Measurements from ENCODE around the gene PRRC2A. TPM values are rescaled to one million over a fixed set of nuclear protein-coding genes. Genes with fewer than 3 reads are reported as not detected.

Gene PRRC2A
- polyA plus RNA-seq, 1 donor from 2014 or later: 39.9 TPM

DNA sequence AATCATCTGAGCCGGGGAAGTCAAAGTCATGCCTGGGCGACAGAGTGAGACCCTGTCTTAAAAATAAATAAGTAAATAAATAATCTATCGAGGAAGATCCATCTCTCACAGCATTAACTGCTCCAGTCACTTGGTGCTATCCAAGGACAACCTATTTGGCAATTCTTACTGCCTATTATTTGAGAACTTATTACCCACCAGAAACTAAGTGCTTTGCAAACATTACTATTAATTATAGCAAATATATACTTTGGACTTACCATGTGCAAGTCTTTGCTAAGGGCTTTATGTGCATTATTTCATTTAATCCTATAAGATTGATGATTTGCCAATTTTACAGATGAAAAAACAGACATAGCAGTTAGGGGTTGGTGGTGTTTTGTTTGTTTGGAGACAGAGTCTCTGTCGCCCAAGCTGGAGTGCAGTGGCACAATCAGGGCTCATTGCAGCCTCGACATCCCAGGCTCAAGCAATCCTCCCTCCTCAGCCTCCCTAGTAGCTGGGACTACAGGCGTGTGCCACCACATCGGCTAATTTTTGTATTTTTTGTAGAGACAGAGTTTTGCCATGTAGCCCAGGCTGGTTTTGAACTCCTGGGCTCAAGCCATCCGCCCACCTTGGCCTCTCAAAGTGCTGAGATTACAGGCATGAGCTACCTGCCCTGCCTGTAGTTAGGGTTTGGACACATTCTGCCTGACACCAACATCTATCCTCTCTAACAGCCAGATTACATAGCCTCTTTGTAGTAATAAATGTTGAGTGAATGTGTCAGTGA is 34.2 kb downstream of the PRRC2A start:
- no peaks in the 10 kb centered on the region for H4K20me1 ChIP-seq (ENCODE audit: insufficient read depth)
- peaks cover 3% of the 10 kb centered on the region for H3F3A ChIP-seq (ENCODE audit: insufficient read depth, low read length, poor library complexity, severe bottlenecking)
- H3K9me2 ChIP-seq (ENCODE audit: insufficient read depth, low read length): no peaks in the 10 kb centered on the region
- no peaks in the 10 kb centered on the region for H3K27me3 ChIP-seq (ENCODE audit: insufficient read depth, low read depth, low read length)
- peaks cover 26% of the 10 kb centered on the region for H3K79me2 ChIP-seq (replicated peaks; ENCODE audit: insufficient read depth, low read length)
- H3K36me3 ChIP-seq (ENCODE audit: insufficient read depth, low read length): no peaks in the 10 kb centered on the region
- H3K4me3 ChIP-seq (ENCODE audit: low read length): no peak overlapping the region
- no peak overlapping the region for H3K9ac ChIP-seq (ENCODE audit: low read length)
- H3K4me2 ChIP-seq (ENCODE audit: low read length): no peak overlapping the region
- TF ChIP-seq REST (IDR thresholded peaks at IDR 0.05; ENCODE audit: borderline replicate concordance) (no peak), EP300 (conservative IDR thresholded peaks at IDR 0.05; ENCODE audit: poor library complexity, severe bottlenecking) (no peak), MXI1 (conservative IDR thresholded peaks at IDR 0.05; ENCODE audit: poor library complexity, severe bottlenecking) (no peak), SMC3 (conservative IDR thresholded peaks at IDR 0.05; ENCODE audit: poor library complexity) (no peak), POLR2AphosphoS5 (IDR thresholded peaks at IDR 0.05) (no peak), TAF1 (IDR thresholded peaks at IDR 0.05; ENCODE audit: low read depth) (no peak), RAD21 (conservative IDR thresholded peaks at IDR 0.05) (no peak), EZH2 (IDR thresholded peaks at IDR 0.05; ENCODE audit: borderline replicate concordance, insufficient read depth, low read length, poor library complexity, severe bottlenecking) (no peak), CTCF (IDR thresholded peaks at IDR 0.05; ENCODE audit: poor library complexity, severe bottlenecking) (no peak)
- no peaks in the 10 kb centered on the region for H3K9me3 ChIP-seq (ENCODE audit: low read length)
- H2AFZ ChIP-seq (ENCODE audit: low read depth, low read length): no peak overlapping the region
- no peak overlapping the region for H3K27ac ChIP-seq (ENCODE audit: low read length)

GRCh38 chr6:31655349-31656237 is 35.1 kb downstream of the PRRC2A start, which contains the start of gene APOM:
APOM (plus strand) TSS chr6:31655894; CDS start chr6:31655967, 73 bp downstream.
- no peak within 1 kb of the TSS for H3K4me2 ChIP-seq (ENCODE audit: low read length)
- no peaks in the 10 kb centered on the region for H4K20me1 ChIP-seq (ENCODE audit: insufficient read depth)
- TF ChIP-seq CTCF (IDR thresholded peaks at IDR 0.05; ENCODE audit: poor library complexity, severe bottlenecking): no peak
- TF ChIP-seq REST (IDR thresholded peaks at IDR 0.05; ENCODE audit: borderline replicate concordance): no peak
- TF ChIP-seq TAF1 (IDR thresholded peaks at IDR 0.05; ENCODE audit: low read depth): no peak
- TF ChIP-seq EP300 (conservative IDR thresholded peaks at IDR 0.05; ENCODE audit: poor library complexity, severe bottlenecking): no peak
- TF ChIP-seq EZH2 (IDR thresholded peaks at IDR 0.05; ENCODE audit: borderline replicate concordance, insufficient read depth, low read length, poor library complexity, severe bottlenecking): no peak
- TF ChIP-seq MXI1 (conservative IDR thresholded peaks at IDR 0.05; ENCODE audit: poor library complexity, severe bottlenecking): no peak
- no peak for TF ChIP-seq RAD21 (conservative IDR thresholded peaks at IDR 0.05)
- H3K9ac ChIP-seq (ENCODE audit: low read length): no peak within 1 kb of the TSS
- H3K27ac ChIP-seq (ENCODE audit: low read length): no peak within 1 kb of the TSS
- H3K9me2 ChIP-seq (ENCODE audit: insufficient read depth, low read length): no peaks in the 10 kb centered on the region
- H2AFZ ChIP-seq (ENCODE audit: low read depth, low read length): no peak within 1 kb of the TSS
- H3K4me3 ChIP-seq (ENCODE audit: low read length): no peak within 1 kb of the TSS
- no peaks in the 10 kb centered on the region for H3K36me3 ChIP-seq (ENCODE audit: insufficient read depth, low read length)
- peaks cover 26% of the 10 kb centered on the region for H3K79me2 ChIP-seq (replicated peaks; ENCODE audit: insufficient read depth, low read length)
- no peaks in the 10 kb centered on the region for H3K27me3 ChIP-seq (ENCODE audit: insufficient read depth, low read depth, low read length)
- peaks cover 3% of the 10 kb centered on the region for H3F3A ChIP-seq (ENCODE audit: insufficient read depth, low read length, poor library complexity, severe bottlenecking)
- no peaks in the 10 kb centered on the region for H3K9me3 ChIP-seq (ENCODE audit: low read length)

All from neural cell (in vitro differentiated cells).